Measurements from ENCODE around the gene EPB41L3.
"Not testable (repeated sequence)": the region's sequence is repeated elsewhere in the genome, so short reads cannot be mapped to it uniquely, and the experiment has no call there.

EPB41L3 gene

DNA sequence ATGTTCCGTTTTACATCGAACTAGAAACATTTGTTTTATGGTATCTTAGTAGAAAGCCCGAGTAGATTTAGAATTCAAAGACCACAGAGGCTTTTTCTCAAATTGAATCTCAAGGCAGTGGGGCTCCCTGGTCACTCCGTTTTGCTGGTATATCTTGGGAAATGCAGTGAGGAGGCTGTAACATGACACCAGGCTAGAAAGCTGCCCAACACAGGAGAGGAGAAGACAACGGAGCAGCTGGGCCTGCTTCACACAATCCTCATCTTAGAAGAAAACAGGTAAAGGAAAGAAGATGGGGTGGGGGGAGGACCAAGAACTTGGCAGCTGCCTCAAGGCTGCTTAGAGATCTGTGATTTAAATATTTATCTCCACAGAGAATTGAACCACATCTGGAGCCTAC, 38.3 kb upstream of the EPB41L3 start:
- TF ChIP-seq BACH2 (CRISPR knock-in tag; IDR thresholded peaks at IDR 0.05; ENCODE audit: borderline replicate concordance) (no peak), RARB (CRISPR knock-in tag; IDR thresholded peaks at IDR 0.05) (no peak), ARNTL (CRISPR knock-in tag; IDR thresholded peaks at IDR 0.05; ENCODE audit: borderline replicate concordance, low read depth) (no peak)
- TF ChIP-seq, protein P1, sequence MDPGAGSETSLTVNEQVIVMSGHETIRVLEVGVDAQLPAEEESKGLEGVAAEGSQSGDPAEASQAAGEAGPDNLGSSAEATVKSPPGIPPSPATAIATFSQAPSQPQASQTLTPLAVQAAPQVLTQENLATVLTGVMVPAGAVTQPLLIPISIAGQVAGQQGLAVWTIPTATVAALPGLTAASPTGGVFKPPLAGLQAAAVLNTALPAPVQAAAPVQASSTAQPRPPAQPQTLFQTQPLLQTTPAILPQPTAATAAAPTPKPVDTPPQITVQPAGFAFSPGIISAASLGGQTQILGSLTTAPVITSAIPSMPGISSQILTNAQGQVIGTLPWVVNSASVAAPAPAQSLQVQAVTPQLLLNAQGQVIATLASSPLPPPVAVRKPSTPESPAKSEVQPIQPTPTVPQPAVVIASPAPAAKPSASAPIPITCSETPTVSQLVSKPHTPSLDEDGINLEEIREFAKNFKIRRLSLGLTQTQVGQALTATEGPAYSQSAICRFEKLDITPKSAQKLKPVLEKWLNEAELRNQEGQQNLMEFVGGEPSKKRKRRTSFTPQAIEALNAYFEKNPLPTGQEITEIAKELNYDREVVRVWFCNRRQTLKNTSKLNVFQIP (CRISPR knock-in tag; IDR thresholded peaks at IDR 0.05; ENCODE audit: borderline replicate concordance, low read depth), result no peak
- 0 out of 3 replicates have a peak, but pooled peaks have one; percentile 22 for ATAC-seq

DNA sequence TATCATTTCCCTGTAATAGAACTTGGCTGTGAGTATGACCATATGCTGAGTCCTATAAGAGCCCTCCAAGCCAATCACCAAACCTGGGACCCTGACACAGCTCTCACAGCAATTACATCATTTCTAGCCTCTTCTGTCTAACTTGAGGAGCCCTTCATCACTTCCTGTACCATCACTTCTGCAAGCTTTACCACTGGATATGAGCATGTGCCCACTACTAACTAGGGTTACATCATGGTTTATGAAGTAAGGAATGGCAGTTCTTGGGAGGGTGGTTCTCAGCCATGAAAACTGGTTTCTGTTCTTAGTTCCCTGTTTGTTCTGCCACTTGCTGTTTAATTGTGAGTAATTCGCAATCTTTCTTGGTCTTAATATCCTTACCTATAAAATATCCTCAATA, 31.0 kb upstream of the EPB41L3 start:
- ATAC-seq, result no peak
- TF ChIP-seq BACH2 (CRISPR knock-in tag; IDR thresholded peaks at IDR 0.05; ENCODE audit: borderline replicate concordance), result no peak

DNA sequence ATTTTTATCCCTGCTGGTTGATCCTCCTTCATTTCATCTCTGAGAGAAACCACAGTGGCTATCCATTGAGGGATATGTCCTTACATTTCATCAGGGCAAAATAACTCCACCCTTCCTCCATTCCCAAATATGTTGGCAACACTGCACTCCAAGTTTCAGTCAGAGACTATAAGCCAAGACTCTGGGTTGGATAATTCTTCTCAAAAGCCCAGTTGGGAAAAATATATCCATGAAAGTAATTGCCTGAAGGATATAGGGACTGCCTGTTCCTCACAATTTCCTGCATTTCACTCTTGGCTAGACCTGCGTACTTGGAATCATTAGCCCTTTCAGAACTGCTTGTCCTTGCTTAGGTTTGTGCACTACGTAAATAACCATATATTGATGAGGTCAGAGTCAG, 27.9 kb upstream of the EPB41L3 start:
- no peak for ATAC-seq
- no peak for TF ChIP-seq PPARA (CRISPR knock-in tag; IDR thresholded peaks at IDR 0.05; ENCODE audit: borderline replicate concordance)
- TF ChIP-seq ZNF70 (CRISPR knock-in tag; IDR thresholded peaks at IDR 0.05), result no peak
- TF ChIP-seq, protein P2, sequence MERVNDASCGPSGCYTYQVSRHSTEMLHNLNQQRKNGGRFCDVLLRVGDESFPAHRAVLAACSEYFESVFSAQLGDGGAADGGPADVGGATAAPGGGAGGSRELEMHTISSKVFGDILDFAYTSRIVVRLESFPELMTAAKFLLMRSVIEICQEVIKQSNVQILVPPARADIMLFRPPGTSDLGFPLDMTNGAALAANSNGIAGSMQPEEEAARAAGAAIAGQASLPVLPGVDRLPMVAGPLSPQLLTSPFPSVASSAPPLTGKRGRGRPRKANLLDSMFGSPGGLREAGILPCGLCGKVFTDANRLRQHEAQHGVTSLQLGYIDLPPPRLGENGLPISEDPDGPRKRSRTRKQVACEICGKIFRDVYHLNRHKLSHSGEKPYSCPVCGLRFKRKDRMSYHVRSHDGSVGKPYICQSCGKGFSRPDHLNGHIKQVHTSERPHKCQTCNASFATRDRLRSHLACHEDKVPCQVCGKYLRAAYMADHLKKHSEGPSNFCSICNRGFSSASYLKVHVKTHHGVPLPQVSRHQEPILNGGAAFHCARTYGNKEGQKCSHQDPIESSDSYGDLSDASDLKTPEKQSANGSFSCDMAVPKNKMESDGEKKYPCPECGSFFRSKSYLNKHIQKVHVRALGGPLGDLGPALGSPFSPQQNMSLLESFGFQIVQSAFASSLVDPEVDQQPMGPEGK (CRISPR knock-in tag; IDR thresholded peaks at IDR 0.05; ENCODE audit: borderline replicate concordance), result no peak
- TF ChIP-seq, protein P1 (CRISPR knock-in tag; IDR thresholded peaks at IDR 0.05; ENCODE audit: borderline replicate concordance, low read depth), result no peak
- no peak for TF ChIP-seq SNAI2 (CRISPR knock-in tag; IDR thresholded peaks at IDR 0.05)
- no peak for TF ChIP-seq ESRRG (CRISPR knock-in tag; IDR thresholded peaks at IDR 0.05)
- no peak for TF ChIP-seq ZFP3 (CRISPR knock-in tag; IDR thresholded peaks at IDR 0.05)
- no peak for TF ChIP-seq ZC3H10 (CRISPR knock-in tag; IDR thresholded peaks at IDR 0.05)
- no peak for TF ChIP-seq ZFP30 (CRISPR knock-in tag; IDR thresholded peaks at IDR 0.05)
- TF ChIP-seq, protein P3, sequence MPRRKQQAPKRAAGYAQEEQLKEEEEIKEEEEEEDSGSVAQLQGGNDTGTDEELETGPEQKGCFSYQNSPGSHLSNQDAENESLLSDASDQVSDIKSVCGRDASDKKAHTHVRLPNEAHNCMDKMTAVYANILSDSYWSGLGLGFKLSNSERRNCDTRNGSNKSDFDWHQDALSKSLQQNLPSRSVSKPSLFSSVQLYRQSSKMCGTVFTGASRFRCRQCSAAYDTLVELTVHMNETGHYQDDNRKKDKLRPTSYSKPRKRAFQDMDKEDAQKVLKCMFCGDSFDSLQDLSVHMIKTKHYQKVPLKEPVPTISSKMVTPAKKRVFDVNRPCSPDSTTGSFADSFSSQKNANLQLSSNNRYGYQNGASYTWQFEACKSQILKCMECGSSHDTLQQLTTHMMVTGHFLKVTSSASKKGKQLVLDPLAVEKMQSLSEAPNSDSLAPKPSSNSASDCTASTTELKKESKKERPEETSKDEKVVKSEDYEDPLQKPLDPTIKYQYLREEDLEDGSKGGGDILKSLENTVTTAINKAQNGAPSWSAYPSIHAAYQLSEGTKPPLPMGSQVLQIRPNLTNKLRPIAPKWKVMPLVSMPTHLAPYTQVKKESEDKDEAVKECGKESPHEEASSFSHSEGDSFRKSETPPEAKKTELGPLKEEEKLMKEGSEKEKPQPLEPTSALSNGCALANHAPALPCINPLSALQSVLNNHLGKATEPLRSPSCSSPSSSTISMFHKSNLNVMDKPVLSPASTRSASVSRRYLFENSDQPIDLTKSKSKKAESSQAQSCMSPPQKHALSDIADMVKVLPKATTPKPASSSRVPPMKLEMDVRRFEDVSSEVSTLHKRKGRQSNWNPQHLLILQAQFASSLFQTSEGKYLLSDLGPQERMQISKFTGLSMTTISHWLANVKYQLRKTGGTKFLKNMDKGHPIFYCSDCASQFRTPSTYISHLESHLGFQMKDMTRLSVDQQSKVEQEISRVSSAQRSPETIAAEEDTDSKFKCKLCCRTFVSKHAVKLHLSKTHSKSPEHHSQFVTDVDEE (CRISPR knock-in tag; IDR thresholded peaks at IDR 0.05), result no peak
- no peak for TF ChIP-seq ARNTL (CRISPR knock-in tag; IDR thresholded peaks at IDR 0.05; ENCODE audit: borderline replicate concordance, low read depth)
- TF ChIP-seq, protein P4, sequence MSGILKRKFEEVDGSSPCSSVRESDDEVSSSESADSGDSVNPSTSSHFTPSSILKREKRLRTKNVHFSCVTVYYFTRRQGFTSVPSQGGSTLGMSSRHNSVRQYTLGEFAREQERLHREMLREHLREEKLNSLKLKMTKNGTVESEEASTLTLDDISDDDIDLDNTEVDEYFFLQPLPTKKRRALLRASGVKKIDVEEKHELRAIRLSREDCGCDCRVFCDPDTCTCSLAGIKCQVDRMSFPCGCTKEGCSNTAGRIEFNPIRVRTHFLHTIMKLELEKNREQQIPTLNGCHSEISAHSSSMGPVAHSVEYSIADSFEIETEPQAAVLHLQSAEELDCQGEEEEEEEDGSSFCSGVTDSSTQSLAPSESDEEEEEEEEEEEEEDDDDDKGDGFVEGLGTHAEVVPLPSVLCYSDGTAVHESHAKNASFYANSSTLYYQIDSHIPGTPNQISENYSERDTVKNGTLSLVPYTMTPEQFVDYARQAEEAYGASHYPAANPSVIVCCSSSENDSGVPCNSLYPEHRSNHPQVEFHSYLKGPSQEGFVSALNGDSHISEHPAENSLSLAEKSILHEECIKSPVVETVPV (CRISPR knock-in tag; IDR thresholded peaks at IDR 0.05), result no peak
- no peak for TF ChIP-seq GLIS3 (CRISPR knock-in tag; IDR thresholded peaks at IDR 0.05)

DNA sequence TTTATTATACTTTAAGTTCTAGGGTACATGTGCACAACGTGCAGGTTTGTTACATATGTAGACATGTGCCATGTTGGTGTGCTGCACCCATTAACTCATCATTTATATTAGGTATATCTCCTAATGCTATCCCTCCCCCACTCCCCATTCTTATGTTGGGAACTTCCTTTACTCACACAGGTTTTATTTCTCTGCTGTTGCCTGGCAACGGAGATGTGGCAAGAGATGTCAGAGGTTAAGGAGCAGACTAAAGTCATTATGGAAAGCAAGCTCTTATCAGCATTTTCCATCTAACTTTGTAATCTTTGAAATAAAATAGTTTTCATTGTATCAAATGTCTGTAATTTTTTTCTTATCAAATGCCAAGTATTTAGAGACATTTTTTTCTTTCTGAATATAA, 26.8 kb upstream of the EPB41L3 start:
- ATAC-seq, result not testable (repeated sequence)

DNA sequence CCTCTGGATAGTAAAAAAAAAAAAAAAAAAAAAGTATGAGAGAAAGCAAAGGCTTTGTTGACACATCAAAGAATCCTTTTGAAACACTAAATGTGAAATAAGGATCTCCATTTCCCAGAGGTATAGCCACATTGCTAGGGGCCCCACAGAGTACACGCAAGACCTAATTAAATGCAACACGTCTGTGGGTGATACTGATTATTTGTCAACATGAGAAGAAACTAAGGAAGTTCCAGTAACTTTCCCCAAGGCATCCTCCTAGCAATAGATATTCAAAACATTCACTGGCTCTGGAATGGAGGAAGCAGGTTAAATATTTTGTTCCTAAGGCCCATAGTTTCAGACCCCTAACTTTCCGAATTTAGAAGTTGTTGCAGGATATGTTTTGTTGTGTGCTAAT, 24.6 kb upstream of the EPB41L3 start:
- no peak for ATAC-seq
- TF ChIP-seq CSDC2 (CRISPR knock-in tag; IDR thresholded peaks at IDR 0.05), result no peak
- no peak for TF ChIP-seq ZFP30 (CRISPR knock-in tag; IDR thresholded peaks at IDR 0.05)
- TF ChIP-seq, protein P1 (CRISPR knock-in tag; IDR thresholded peaks at IDR 0.05; ENCODE audit: borderline replicate concordance, low read depth), result no peak
- TF ChIP-seq, protein P4 (CRISPR knock-in tag; IDR thresholded peaks at IDR 0.05), result no peak
- no peak for TF ChIP-seq ZNF565 (CRISPR knock-in tag; conservative IDR thresholded peaks at IDR 0.05; ENCODE audit: low read depth)
- TF ChIP-seq ZC3H10 (CRISPR knock-in tag; IDR thresholded peaks at IDR 0.05), result no peak
- TF ChIP-seq, protein P5, sequence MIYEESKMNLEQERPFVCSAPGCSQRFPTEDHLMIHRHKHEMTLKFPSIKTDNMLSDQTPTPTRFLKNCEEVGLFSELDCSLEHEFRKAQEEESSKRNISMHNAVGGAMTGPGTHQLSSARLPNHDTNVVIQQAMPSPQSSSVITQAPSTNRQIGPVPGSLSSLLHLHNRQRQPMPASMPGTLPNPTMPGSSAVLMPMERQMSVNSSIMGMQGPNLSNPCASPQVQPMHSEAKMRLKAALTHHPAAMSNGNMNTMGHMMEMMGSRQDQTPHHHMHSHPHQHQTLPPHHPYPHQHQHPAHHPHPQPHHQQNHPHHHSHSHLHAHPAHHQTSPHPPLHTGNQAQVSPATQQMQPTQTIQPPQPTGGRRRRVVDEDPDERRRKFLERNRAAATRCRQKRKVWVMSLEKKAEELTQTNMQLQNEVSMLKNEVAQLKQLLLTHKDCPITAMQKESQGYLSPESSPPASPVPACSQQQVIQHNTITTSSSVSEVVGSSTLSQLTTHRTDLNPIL (CRISPR knock-in tag; IDR thresholded peaks at IDR 0.05; ENCODE audit: low read depth), result no peak
- no peak for TF ChIP-seq BACH2 (CRISPR knock-in tag; IDR thresholded peaks at IDR 0.05; ENCODE audit: borderline replicate concordance)
- TF ChIP-seq SNAI2 (CRISPR knock-in tag; IDR thresholded peaks at IDR 0.05), result no peak
